ENCODE results near the gene P2RX1.

The P2RX1 gene

DNA sequence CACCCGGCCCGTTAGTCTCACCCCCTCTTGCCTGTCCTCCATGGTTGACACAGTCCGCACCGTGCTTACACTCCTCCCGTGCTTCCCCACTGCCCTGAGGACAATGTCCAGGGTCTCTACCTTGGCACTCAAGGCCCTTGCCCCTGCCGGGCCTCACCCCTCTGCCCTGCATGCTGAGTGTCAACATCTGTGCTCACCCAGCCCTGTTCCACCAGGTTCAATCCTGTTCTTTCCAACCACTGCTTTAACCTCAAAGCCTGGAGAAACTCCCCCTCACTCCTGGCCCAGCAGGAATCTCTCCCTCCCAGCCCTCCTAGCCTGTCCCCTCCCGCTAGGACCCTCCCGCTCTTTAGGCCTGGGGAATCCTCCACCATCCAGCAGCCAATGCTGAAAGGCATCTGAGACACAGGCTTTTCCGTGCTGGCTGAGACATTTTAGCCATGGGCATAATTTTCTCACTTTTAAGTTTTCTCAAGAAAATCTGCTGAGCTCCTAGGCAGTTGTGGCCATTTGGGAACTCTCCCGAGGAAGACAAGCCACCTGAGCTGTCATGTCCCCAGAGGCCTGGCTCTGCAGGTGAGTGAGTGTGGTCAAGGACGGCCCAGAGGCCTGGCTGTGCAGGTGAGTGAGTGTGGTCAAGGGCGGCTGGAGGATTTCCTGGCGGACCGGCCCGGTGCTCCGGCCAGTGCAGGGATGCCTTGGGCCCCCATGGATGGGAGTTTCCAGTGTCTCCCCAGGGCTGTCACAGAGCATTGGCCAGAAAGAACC lies 10.8 kb upstream of the P2RX1 start:
- H3K9ac ChIP-seq (ENCODE audit: low read length), result no peak overlapping the region

DNA sequence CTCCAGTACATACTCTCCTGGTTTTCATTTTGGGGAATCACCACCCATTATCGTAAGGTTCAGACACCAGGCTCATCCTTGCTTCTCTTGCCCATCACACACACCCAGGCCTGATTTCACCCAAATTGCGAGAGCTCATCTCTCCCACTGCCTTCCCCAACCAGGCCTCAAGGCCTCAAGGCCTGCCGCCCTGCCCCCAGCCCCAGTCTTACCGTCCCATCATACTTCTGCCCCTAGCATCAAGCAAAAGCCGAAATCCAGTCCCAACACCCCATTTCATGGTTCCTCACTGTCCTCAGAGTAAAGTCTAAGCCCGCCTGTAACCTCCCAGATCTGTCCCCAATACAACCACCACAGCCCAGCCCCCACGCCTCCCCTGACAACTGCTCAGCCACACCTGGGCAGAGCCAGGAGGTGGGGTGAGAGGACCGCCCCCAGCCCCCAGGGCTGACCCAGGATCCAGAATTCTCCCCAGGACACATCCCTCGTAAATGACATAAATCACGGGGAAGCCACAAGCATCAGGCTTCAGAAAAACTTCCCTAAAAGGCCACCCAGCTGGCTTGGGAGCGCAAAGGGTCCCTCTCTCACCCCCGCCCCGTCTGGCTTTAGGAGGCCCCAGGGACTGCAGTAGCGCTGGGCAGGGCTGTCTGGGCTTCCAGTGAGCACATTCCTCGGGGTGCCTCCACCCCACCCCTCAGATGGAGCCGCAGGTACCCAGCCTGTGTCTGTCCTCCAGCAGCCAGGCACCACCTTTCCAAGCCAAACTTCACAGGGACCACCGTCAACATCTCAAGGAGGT lies 9.6 kb upstream of the P2RX1 start:
- H3K4me3 ChIP-seq (ENCODE audit: low read depth, low read length), result no peak overlapping the region
- H3K79me2 ChIP-seq (ENCODE audit: control insufficient read depth, insufficient read depth, low read length, poor library complexity), result no peaks in the 10 kb centered on the region
- H3K36me3 ChIP-seq (ENCODE audit: control insufficient read depth in 1 of 2, insufficient read depth in 2 of 2, low read length in 2 of 2), result no peaks in the 10 kb centered on the region
- H2BK120ac ChIP-seq (ENCODE audit: insufficient read depth, low read length, poor library complexity), result no peak overlapping the region
- DNase-seq, result no peak
- H3K27ac ChIP-seq (ENCODE audit: low read depth, low read length), result no peak overlapping the region
- H3K4me1 ChIP-seq (ENCODE audit: control insufficient read depth in 1 of 2, insufficient read depth in 2 of 2, low read length in 2 of 2), result peaks cover 7 to 8% of the 10 kb centered on the region in 2 experiments
- no peak overlapping the region for H2BK5ac ChIP-seq (ENCODE audit: low read depth, low read length, poor library complexity)
- no peak overlapping the region for H3K18ac ChIP-seq (ENCODE audit: low read length)
- H2BK12ac ChIP-seq (ENCODE audit: low read length), result no peak overlapping the region
- H3K9ac ChIP-seq (ENCODE audit: low read length), result no peak overlapping the region
- no peak overlapping the region for H4K91ac ChIP-seq (ENCODE audit: low read depth, low read length)
- no peak overlapping the region for H3K4ac ChIP-seq (ENCODE audit: low read depth, low read length)
- H4K12ac ChIP-seq (ENCODE audit: low read depth, low read length), result no peak overlapping the region
- no peak overlapping the region for H4K8ac ChIP-seq (ENCODE audit: low read depth, low read length)
- no peak overlapping the region for H3K4me2 ChIP-seq (ENCODE audit: low read length)
- no peaks in the 10 kb centered on the region for H3K27me3 ChIP-seq (ENCODE audit: insufficient read depth, low read length)
- no peaks in the 10 kb centered on the region for H3K9me3 ChIP-seq (ENCODE audit: insufficient read depth, low read depth, low read length)
- H2AFZ ChIP-seq (ENCODE audit: insufficient read depth, low read length, poor library complexity), result no peak overlapping the region
- no peaks in the 10 kb centered on the region for H3K79me1 ChIP-seq (ENCODE audit: low read length)
- H2AK5ac ChIP-seq (ENCODE audit: low read length), result no peak overlapping the region
- no CpG with 5 or more reads among the region's 17 CpGs for WGBS (ENCODE audit: extremely low coverage, insufficient coverage, insufficient read length)
- H3K14ac ChIP-seq (ENCODE audit: low read length), result no peak overlapping the region
- no peak overlapping the region for H3K23ac ChIP-seq (ENCODE audit: low read length)

More for the DNA sequence above, 10.8 kb upstream of the P2RX1 start:
- Histone ChIP-seq H2BK12ac (ENCODE audit: low read length) (no peak overlapping the region), H3K4me1 (ENCODE audit: control insufficient read depth in 1 of 2, insufficient read depth in 2 of 2, low read length in 2 of 2) (peaks cover 7 to 8% of the 10 kb centered on the region in 2 experiments), H4K12ac (ENCODE audit: low read depth, low read length) (no peak overlapping the region), H3K23ac (ENCODE audit: low read length) (no peak overlapping the region), H4K91ac (ENCODE audit: low read depth, low read length) (no peak overlapping the region), H4K8ac (ENCODE audit: low read depth, low read length) (no peak overlapping the region), H2AFZ (ENCODE audit: insufficient read depth, low read length, poor library complexity) (no peak overlapping the region), H3K4ac (ENCODE audit: low read depth, low read length) (no peak overlapping the region), H3K4me2 (ENCODE audit: low read length) (no peak overlapping the region), H3K79me2 (ENCODE audit: control insufficient read depth, insufficient read depth, low read length, poor library complexity) (no peaks in the 10 kb centered on the region), H3K18ac (ENCODE audit: low read length) (no peak overlapping the region), H3K4me3 (ENCODE audit: low read depth, low read length) (no peak overlapping the region), H3K27me3 (ENCODE audit: insufficient read depth, low read length) (no peaks in the 10 kb centered on the region), H3K27ac (ENCODE audit: low read depth, low read length) (no peak overlapping the region), H3K36me3 (ENCODE audit: control insufficient read depth in 1 of 2, insufficient read depth in 2 of 2, low read length in 2 of 2) (no peaks in the 10 kb centered on the region), H2AK5ac (ENCODE audit: low read length) (no peak overlapping the region), H3K9me3 (ENCODE audit: insufficient read depth, low read depth, low read length) (no peaks in the 10 kb centered on the region), H2BK120ac (ENCODE audit: insufficient read depth, low read length, poor library complexity) (no peak overlapping the region), H3K79me1 (ENCODE audit: low read length) (no peaks in the 10 kb centered on the region), H3K14ac (ENCODE audit: low read length) (no peak overlapping the region), H2BK5ac (ENCODE audit: low read depth, low read length, poor library complexity) (no peak overlapping the region)
- no peak for DNase-seq
- WGBS (ENCODE audit: extremely low coverage, insufficient coverage, insufficient read length), result no CpG with 5 or more reads among the region's 16 CpGs

DNA sequence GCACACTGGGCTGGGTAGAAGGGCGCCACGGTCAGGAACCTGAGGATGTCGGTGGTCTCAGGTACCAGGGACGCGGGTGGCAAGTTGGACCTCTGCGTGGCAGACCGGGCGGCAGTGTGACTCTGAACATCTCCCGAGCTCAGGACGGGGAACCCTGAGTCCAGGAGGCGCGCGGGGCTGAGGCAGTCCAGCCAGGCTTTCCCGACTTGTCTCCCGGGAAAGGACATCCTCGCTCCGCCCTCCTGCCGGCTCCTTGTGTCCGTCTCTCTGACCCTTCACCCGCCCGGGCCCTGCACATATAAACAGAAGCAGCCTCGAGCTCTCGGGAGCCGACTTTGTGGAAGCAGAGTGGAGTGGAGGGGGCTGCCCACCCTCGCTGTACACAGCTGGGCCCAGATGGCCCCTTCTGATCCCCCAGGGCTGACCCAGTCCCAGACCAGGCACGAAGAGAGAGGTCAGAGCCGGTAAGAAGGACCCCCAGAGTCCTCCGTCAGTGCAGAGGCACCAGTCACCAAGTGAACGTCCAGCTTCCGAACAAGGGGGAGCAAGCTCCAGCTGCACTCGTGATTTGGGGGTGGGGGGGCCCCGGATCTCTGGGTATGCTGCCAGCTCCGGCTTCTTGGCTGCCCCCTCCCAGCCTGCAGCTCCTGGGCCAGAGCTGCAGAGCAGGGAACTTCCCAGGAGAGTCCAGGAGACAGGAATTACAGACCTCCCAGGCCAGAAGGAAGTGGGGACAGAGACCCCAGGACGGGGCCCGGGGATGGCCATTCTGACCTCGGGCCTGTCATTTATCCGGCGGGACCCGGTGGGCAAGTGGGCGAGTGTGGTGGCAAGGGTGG lies 8.5 kb upstream of the P2RX1 start:
- Histone ChIP-seq H3K36me3 (ENCODE audit: control insufficient read depth in 1 of 2, insufficient read depth in 2 of 2, low read length in 2 of 2) (no peaks in the 10 kb centered on the region), H3K79me2 (ENCODE audit: control insufficient read depth, insufficient read depth, low read length, poor library complexity) (no peaks in the 10 kb centered on the region), H2AK5ac (ENCODE audit: low read length) (no peak overlapping the region), H3K4me1 (ENCODE audit: control insufficient read depth in 1 of 2, insufficient read depth in 2 of 2, low read length in 2 of 2) (peaks cover 7 to 8% of the 10 kb centered on the region in 2 experiments), H2BK120ac (ENCODE audit: insufficient read depth, low read length, poor library complexity) (no peak overlapping the region), H3K27ac (ENCODE audit: low read depth, low read length) (no peak overlapping the region), H3K27me3 (ENCODE audit: insufficient read depth, low read length) (no peaks in the 10 kb centered on the region), H2BK12ac (ENCODE audit: low read length) (no peak overlapping the region), H3K4ac (ENCODE audit: low read depth, low read length) (no peak overlapping the region), H3K4me3 (ENCODE audit: low read depth, low read length) (no peak overlapping the region), H3K9ac (ENCODE audit: low read length) (no peak overlapping the region), H2BK5ac (ENCODE audit: low read depth, low read length, poor library complexity) (no peak overlapping the region), H3K4me2 (ENCODE audit: low read length) (no peak overlapping the region), H3K18ac (ENCODE audit: low read length) (no peak overlapping the region), H4K91ac (ENCODE audit: low read depth, low read length) (no peak overlapping the region), H4K8ac (ENCODE audit: low read depth, low read length) (no peak overlapping the region), H4K12ac (ENCODE audit: low read depth, low read length) (no peak overlapping the region), H3K14ac (ENCODE audit: low read length) (no peak overlapping the region), H3K23ac (ENCODE audit: low read length) (no peak overlapping the region), H2AFZ (ENCODE audit: insufficient read depth, low read length, poor library complexity) (no peak overlapping the region), H3K9me3 (ENCODE audit: insufficient read depth, low read depth, low read length) (no peaks in the 10 kb centered on the region), H3K79me1 (ENCODE audit: low read length) (no peaks in the 10 kb centered on the region)
- DNase-seq, result no peak
- WGBS (ENCODE audit: extremely low coverage, insufficient coverage, insufficient read length), result no CpG with 5 or more reads among the region's 40 CpGs

DNA sequence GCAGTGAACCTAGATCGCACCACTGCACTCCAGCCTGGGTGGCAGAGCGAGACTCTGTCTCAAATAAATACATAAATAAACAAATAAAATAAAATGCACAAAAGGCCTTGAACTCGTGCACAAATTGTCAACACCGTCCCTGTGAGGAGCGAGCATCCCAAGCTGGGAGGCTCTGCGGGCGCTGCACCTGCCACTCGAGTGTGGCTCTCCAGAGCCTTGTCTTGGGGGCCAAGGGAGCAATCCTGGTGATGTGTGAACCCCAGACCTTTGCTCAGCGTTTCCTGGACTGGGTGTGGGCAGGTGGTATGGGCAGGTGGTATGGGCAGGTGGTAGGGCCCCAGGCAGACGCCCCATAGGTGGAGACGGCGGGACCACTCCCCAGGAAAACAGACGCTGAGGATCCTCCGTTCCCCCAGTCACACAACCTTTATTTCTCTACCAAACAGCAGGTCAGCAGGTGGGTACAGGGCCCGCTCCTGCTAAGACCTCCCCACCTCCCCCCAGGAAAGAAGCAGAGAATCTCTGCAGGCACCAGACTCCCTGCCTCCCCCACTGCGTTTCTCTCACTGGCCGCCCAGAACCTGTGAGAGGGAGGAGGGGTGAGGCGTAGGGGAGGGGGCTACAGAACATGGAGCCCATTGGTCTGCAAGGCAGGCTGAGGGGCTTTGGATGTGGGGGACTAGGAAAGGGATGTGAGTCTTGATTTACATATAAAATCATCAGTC lies 7.4 kb upstream of the P2RX1 start:
- no peaks in the 10 kb centered on the region for H3K36me3 ChIP-seq (ENCODE audit: control insufficient read depth in 1 of 2, insufficient read depth in 2 of 2, low read length in 2 of 2)
- no peak overlapping the region for H2BK5ac ChIP-seq (ENCODE audit: low read depth, low read length, poor library complexity)
- WGBS (ENCODE audit: extremely low coverage, insufficient coverage, insufficient read length), result no CpG with 5 or more reads among the region's 18 CpGs
- no peak overlapping the region for H2BK120ac ChIP-seq (ENCODE audit: insufficient read depth, low read length, poor library complexity)
- H2BK12ac ChIP-seq (ENCODE audit: low read length), result no peak overlapping the region
- H3K4me2 ChIP-seq (ENCODE audit: low read length), result no peak overlapping the region
- no peak overlapping the region for H2AK5ac ChIP-seq (ENCODE audit: low read length)
- no peak overlapping the region for H3K4me3 ChIP-seq (ENCODE audit: low read depth, low read length)
- H3K9me3 ChIP-seq (ENCODE audit: insufficient read depth, low read depth, low read length), result no peaks in the 10 kb centered on the region
- no peak overlapping the region for H3K14ac ChIP-seq (ENCODE audit: low read length)
- peaks cover 7 to 8% of the 10 kb centered on the region in 2 experiments for H3K4me1 ChIP-seq (ENCODE audit: control insufficient read depth in 1 of 2, insufficient read depth in 2 of 2, low read length in 2 of 2)
- H4K91ac ChIP-seq (ENCODE audit: low read depth, low read length), result no peak overlapping the region
- no peak overlapping the region for H3K9ac ChIP-seq (ENCODE audit: low read length)
- H4K8ac ChIP-seq (ENCODE audit: low read depth, low read length), result no peak overlapping the region
- H3K23ac ChIP-seq (ENCODE audit: low read length), result no peak overlapping the region
- no peaks in the 10 kb centered on the region for H3K27me3 ChIP-seq (ENCODE audit: insufficient read depth, low read length)
- no peak for DNase-seq
- H3K18ac ChIP-seq (ENCODE audit: low read length), result no peak overlapping the region
- H3K27ac ChIP-seq (ENCODE audit: low read depth, low read length), result no peak overlapping the region
- no peaks in the 10 kb centered on the region for H3K79me1 ChIP-seq (ENCODE audit: low read length)
- no peak overlapping the region for H4K12ac ChIP-seq (ENCODE audit: low read depth, low read length)
- no peaks in the 10 kb centered on the region for H3K79me2 ChIP-seq (ENCODE audit: control insufficient read depth, insufficient read depth, low read length, poor library complexity)
- H2AFZ ChIP-seq (ENCODE audit: insufficient read depth, low read length, poor library complexity), result no peak overlapping the region
- H3K4ac ChIP-seq (ENCODE audit: low read depth, low read length), result no peak overlapping the region

Measured in trophoblast cell (in vitro differentiated cells and primary cell).